ENCODE measurements around the gene RMRP.
"Not testable (repeated sequence)": the region's sequence is repeated elsewhere in the genome, so short reads cannot be mapped to it uniquely, and the experiment has no call there.

Gene RMRP

DNA sequence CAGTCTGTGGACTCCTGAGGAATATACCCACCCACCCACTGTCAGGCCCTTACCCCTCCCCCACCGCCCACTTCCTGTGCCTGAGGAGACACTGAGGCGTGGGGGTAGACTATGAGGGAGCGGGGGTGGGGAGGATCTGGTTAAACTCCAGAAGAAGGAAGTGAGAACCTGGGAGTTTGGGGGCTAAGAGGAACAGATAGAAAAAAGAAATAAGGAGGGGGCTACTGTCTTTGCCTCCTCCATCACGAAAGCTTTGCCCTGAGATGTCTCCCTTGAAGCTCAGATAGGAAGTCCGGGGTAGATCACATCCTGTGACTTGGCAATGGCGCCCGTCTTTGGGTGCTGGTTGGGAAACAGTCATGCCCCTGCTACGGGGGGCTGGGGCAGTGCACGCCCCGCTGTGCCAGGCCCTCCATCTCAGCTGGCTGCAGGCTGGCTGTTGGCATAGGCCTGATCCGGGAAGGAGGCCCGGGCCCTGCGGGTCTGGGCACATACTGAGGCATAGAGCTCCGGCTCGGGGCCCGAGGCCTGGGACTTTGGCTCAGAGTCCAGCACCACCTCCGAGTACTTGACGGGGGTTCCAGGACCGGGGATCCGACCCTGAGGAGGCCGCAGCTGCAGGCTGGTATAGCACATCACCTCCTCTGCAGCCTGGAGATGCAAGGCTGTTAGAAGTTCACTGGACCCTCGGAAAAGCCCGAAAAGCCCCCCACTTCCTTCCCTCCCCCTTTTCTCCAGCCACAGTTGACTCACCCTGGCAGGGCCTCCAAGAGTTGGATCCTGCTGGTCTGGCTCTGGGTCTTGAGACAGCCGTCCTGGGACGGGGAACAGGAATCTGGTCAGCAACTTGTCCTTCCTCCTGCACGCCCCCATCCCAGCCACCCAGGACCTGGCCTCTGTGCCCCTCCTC lies 8.1 kb downstream of the RMRP start:
- no peak for DNase-seq (ENCODE audit: low read depth, low spot score)

DNA sequence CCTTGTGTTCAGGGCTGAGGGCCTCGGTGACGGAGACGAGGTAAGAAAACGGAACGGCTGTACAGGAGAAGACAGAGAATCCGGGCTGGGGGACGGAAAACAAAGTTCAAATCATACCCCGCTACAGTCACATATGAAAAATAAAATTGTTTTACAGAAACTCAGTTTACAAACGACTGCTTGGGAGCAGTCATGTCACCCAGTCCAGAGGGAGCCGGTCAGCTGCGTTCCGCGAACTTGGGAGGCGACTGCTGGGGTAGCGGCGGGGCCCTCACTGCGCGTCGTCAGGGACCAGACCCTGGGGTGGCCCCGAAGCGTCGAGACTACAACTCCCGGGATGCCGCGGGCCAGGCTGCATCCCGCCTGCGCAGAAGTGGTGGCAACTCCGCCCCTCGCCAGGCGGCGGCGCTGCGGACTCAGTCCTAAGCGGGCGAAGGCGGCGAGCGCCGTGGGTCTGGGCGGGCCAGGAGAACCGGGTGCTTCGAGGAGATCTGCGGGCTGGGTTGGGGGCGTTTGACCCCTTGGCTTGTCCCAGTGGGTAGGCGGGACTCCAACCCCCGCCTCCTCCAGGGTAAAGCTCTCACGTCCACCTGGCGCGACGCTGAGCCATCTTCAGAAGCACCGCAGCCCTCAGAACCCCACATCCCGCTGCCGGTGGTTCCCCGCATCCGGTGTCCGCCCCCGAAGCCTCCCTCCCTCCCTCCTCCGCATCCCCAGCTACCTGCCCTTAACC lies 11.1 kb downstream of the RMRP start:
- peak overlapping the region; percentile 74 for H3K27ac ChIP-seq
- DNase-seq (ENCODE audit: low read depth, low spot score), result no peak

More for the DNA sequence above, 8.1 kb downstream of the RMRP start:
- H3K27ac ChIP-seq, result no peak overlapping the region

DNA sequence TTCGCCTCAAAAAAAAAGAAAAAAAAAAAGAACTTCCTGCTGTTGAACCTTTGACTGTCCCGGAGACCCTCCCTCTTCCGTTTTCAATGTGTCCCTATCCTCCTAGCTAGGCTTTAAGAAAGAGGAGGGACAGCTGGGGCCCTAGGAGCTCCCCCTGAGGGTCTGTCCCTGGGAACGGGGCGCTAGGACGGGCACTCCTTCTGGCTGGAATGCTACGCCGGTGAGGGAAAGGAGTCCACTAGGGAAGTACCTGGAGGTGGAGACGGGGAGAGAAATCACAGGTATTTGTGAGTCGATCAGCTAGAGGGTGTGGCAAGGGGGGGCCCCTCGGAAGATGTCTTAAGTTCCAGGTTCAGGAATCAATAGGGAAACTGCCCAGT lies 11.7 kb downstream of the RMRP start:
- DNase-seq (ENCODE audit: low read depth, low spot score), result no peak
- H3K27ac ChIP-seq, result peak overlapping the region; percentile 74

DNA sequence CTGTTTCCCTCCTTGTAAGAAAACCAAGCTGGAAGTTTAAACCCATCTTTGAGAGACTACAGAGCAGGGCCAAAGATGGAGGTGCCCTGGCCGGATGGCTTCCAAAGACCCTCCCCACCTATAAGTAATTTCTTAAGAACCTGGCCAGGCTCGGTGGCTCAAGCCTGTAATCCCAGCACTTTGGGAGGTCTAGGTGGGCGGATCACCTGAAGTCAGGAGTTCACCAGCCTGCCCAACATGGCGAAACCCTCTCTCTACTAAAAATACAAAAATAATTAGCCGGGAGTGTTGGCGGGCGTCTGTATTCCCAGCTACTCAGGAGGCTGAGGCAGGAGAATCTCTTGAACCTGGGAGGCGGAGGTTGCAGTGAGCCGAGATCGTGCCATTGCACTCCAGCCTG lies 12.1 kb downstream of the RMRP start:
- H3K27ac ChIP-seq, result peak overlapping the region; percentile 74
- DNase-seq (ENCODE audit: low read depth, low spot score), result not testable (repeated sequence)

DNA sequence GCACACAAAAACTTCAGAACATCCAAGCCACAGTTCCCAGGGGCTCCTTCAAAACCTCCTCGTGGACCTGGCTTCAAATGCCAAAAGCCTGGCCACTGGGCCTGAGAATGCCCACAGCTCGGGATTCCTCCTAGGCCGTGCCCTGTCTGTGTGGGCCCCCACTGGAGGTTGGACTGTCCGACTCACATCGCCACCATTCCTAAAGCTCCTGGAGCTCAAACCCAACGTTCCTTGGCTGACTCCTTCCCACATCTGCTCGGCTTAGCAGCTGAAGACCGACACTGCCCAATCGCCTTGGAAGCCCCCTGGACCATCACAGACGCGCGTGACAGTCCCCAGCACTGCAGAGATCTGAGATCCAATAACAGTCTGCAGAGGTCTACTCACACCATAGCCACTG lies 14.8 kb downstream of the RMRP start:
- no peak overlapping the region for H3K27ac ChIP-seq
- no peak for DNase-seq (ENCODE audit: low read depth, low spot score)

DNA sequence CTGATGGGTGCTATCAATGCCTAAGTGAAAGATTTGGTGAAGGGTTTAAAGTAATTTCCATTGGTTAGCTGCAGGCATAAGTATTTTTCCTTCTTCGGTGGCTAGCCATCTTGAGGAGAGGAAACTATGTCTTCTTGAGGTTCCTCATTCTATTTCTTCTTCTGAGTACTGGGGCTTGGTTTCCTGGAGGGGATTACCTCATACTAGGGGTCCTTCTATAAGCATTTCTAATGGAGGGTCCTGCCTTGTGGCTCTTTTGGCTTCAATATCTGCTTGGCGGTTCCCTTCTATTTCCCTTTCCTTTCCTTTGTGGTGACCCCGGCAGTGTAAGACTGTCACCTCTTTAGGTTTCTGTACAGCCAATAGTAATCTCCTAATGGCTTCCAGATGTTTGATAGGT lies 16.3 kb downstream of the RMRP start:
- DNase-seq (ENCODE audit: low read depth, low spot score); H3K27ac ChIP-seq: not testable (repeated sequence)

DNA sequence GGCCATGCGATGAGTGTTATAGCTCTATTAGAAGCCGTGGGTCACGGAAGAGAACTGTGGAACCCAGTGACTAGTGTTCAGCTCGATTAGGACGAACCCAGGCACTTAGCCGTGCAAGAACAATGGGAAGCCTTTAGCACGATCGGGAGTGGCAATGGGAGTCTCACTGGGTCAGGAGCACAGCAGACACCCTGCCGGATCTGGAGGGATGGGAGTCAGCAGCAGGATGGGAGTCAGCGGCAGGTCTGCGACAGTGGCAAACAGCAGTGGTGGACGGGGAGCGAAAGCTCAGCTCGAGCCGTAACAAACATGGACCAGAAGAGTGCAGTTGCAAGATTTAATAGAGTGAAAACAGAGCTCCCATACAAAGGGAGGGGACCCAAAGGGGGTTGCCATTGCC lies 17.4 kb downstream of the RMRP start:
- DNase-seq (ENCODE audit: low read depth, low spot score); H3K27ac ChIP-seq: not testable (repeated sequence)

DNA sequence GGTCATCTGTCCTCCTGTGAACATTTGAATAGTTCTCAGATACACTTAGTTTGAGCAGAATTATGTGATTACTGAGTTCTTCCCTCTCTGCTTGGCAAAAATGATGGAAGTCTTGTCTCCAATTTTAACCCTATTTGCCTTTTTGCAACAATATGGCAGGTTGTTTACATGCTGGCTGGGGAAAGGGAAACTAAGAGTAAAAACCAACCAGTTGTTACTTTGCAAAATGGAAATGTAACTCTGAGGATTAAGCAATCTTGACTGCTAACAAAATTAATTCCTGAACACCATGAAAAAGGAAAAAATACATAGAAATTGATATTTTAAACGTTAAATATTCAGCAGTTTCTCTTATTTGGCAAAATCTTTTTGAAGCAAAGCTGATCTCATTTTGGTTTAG lies 18.2 kb downstream of the RMRP start:
- no peak for DNase-seq (ENCODE audit: low read depth, low spot score)
- no peak overlapping the region for H3K27ac ChIP-seq

DNA sequence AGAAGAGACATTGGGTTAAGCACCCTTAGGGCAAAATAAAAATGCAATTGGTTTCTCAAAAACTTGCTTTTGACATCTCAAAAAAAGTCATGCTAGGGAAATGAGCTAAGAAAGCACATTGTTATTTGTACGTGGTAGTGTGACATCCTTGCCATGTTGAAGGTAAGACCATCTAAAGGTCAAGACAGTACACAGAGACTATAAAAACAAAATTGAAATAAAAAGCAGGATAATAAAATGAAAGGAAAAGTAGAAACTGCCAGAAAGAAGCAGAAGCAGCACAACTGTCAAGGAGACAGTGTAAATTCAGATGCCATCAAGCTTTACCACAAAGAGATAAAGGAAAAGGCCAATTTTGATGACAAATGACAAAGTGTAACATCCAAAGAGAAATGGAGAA lies 18.6 kb downstream of the RMRP start:
- H3K27ac ChIP-seq; DNase-seq (ENCODE audit: low read depth, low spot score): not testable (repeated sequence)

DNA sequence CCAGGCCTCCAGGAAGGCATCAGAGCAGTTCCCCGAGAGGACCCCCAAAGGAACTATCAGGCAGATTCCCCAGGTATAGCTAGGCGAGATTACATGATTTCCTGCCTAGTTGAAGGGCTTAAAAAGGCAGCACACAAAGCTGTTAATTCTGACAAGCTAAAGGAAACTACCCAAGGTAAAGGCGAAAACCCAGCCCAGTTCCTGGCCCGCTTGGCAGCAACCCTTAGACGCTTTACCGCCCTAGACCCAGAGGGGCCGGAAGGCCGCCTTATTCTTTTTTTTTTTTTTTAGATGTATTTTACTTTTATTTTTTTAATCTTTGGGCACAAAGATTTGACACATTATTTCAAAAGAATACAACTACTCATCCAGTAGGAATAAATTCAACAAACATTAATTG lies 19.1 kb downstream of the RMRP start:
- not testable (repeated sequence) for H3K27ac ChIP-seq; DNase-seq (ENCODE audit: low read depth, low spot score)

DNA sequence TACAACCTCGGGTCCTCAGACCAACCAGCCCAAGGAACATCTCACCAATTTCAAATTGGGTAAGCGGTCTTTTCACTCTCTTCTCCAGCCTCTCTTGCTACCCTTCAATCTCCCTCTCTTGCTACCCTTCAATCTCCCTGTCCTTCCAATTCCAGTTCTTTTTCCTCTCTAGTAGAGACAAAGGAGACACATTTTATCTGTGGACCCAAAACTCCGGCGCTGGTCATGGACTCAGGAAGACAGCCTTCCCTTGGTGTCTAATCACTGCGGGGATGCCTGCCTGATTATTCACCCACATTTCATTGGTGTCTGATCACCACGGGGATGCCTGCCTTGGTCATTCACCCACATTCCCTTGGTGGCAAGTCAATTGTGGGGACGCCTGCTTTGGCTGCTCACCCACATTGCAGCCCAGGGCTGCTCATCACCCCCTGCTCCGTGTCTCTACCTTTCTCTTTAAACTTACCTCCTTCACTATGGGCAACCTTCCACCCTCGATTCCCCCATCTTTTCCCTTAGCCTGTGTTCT lies 20.3 kb downstream of the RMRP start:
- not testable (repeated sequence) for DNase-seq (ENCODE audit: low read depth, low spot score)

DNA sequence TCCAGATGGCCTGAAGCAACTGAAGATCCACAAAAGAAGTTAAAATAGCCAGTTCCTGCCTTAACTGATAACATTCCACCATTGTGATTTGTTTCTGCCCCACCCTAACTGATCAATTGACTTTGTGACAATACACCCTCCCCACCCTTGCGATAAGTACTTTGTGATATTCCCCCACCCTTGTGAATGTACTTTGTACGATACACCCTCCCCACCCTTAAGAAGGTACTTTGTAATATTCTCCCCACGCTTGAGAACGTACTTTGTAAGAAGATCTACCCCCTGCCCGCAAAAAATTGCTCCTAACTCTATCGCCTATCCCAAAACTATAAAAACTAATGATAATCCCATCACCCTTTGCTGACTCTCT lies 21.0 kb downstream of the RMRP start:
- DNase-seq (ENCODE audit: low read depth, low spot score); H3K27ac ChIP-seq: not testable (repeated sequence)

More for the DNA sequence above, 20.3 kb downstream of the RMRP start:
- H3K27ac ChIP-seq, result not testable (repeated sequence)

DNA sequence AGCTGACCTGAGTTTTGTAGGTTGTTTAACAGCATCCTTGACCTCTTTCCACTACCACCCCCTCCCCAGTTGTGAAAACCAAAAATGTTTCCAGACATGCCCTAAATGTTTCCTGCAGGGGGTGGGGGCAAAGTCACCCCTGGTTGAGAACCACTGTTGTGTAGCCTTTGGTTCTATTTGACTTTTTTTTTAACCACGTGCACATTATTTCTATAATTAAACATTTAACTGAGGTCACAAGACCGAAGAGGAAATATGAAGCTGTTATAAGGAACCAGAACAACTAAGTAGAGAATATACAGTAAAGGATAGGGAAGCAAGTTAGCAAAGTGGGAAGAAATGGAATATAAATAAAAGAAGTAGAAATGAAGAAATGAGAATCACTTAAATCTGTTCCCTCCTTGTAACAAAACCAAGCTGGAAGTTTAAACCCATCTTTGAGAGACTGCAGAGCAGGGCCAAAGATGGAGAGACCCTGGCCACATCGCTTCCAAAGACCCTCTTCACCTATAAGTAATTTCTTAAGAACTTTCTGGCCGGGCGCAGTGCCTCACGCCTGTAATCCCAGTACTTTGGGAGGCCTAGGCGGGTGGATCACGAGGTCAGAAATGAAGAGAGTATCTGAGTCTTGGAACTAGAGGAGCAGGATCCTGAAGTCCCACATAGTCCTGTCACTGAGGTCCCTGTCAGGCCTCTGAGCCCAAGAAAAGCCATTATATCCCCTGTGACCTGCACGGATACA lies 21.5 kb downstream of the RMRP start:
- DNase-seq (ENCODE audit: low read depth, low spot score), result no peak
- H3K27ac ChIP-seq, result no peak overlapping the region

DNA sequence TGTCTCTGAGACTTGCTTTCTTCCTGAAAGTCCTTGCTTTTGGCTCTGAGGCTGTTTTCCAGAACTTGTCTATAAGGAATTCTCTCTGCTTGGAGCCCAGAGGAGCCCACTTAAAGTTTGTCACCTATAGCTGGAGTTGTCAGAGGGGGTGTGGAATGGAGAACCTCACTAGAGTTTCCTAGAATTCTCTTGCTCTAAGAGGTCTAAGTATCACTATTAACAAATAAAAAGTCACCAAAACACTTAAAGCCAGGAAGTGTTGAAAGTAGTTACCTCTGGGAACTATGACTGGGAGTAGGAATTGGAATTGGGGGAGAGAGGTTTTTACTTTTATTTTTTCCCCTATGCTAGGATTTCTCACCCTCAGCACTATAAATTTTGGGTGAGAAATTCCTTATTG lies 22.1 kb downstream of the RMRP start:
- no peak for DNase-seq (ENCODE audit: low read depth, low spot score)
- no peak overlapping the region for H3K27ac ChIP-seq

DNA sequence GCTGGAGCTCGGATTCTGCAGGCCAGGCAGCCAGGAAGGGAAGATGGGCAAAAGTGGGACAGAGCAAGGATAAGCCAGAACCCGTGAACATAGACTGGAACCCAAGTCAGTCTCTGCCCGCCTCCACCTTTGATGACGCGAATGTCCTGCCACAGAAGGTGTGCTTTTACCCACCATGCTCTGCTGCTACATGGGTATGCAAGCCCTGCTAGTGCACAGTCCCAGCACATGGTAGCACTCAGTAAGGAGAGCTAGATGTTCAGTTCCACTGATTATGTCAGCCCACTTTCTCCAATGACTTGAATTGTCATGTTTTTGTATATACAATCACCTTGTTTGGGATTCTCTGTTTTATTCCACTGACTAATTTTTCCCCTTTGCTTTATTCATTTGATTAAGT lies 28.2 kb downstream of the RMRP start:
- no peak overlapping the region for H3K27ac ChIP-seq
- no peak for DNase-seq (ENCODE audit: low read depth, low spot score)

DNA sequence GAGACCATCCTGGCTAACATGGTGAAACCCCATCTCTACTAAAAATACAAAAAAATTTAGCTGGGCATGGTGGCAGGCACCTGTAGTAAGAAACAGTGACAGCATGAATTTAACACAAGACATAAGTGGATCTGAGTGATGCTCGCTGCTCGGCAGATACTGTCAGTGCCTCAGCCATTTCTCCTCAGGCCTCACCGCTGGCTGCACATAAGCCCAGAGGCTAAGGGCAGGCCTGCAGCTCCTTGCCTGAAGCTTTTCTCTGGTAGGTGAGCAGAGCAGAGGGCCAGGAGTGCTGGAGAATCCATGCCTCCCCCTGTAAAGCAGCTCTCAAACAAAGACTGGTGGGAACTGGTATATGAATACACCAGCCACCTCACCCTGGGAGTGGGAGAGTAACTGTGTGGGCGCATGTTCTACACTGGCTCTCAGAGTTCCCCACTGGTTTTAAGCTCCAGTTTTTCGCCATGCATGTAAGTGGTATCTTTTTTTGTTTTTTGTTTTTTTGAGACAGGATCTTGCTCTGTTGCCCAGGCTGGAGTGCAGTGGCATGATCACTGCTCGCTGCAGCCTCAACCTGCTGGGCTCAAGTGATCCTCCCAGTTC lies 29.3 kb downstream of the RMRP start:
- no peak overlapping the region for H3K27ac ChIP-seq
- DNase-seq (ENCODE audit: low read depth, low spot score), result no peak

DNA sequence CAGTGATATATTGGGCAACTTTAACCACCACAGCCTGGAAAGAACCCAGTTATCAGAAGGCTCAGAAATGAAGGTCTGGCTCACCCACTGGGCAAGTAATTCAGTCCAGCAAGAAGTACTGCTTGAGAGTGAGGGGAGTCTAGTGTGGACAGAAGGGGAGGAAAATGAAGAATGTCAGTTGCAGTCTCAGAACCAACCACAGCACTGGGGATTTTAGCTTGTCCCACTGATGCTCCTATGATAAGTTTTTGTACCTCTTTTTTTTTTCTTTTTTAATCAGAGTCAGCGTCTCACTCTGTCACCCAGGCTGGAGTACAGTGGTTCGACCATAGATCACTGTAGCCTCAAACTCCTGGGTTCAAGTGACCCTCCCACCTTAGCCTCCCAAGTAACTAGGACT lies 30.2 kb downstream of the RMRP start:
- no peak for DNase-seq (ENCODE audit: low read depth, low spot score)

DNA sequence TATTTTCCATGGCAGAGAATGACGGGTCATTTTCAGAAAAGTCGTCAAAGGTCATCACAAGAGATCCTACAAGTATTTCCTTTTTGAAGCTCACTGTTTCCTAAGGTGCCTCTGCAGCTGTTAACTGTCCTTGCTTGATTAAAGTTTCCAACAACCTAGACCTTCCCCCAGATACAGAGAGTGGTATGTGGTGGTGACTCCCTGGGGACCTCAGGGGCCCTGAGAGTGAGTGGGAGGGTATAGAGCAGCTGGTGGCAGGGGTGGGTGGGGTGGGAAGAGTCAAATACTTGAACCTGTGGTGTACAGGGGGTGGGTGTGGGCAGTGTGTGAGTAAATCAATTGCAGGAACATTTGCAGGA lies 38.0 kb downstream of the RMRP start:
- DNase-seq (ENCODE audit: low read depth, low spot score), result no peak
- H3K27ac ChIP-seq, result no peak overlapping the region

More for the DNA sequence above, 30.2 kb downstream of the RMRP start:
- H3K27ac ChIP-seq, result no peak overlapping the region

DNA sequence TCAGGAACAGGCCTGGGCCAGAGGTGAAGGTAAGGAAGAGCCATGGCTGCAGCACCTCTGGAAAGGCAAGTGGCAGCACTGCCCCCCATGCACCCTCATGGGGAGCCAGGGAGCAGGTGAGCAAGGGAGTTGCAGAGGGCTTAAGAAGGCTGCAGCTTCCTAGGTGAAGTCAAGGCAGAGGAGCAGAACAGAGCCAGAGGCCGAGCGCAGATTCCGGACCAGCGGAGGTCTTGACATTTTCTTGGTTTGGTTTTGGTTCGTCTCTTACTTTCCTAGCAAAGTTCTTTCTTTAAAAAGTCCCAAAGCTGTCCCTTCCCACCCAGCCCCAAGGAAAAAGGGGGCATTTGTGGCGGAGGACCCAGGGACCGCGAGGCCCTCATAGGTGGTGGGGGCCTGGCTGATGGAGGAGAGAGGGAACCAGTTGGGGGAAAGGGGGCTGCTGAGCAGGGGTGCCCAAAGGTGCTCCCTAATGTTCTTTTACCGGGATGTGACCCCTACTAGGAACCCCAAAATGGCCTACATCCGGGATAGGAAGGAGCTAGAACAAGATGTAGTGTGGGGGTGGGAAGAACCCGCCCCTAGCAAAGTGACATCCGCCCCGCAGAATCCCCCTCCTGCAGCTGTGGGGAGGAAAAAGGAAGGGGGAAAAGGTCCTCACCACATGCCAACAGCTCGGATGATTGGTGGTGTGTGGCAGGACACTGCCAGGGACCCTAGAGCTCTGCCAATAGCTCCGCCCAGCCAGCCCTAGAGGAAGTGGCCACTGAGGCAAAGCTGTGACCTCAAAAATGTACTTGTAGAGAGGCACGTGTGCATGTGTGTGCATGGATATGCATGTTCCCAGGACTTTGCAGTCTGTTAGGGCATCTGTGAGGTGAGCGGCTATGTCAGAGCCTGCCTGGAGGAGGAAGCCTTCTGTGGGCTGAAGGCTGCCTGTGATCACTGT lies 38.7 kb downstream of the RMRP start:
- DNase-seq (ENCODE audit: low read depth, low spot score), result no peak
- H3K27ac ChIP-seq, result no peak overlapping the region
